KMS-11 (cell line): Measurements from ENCODE around the gene GATM.
"Not testable (repeated sequence)": the region's sequence is repeated elsewhere in the genome, so short reads cannot be mapped to it uniquely, and the experiment has no call there.

ENCODE experiments used
- H2AFZ ChIP-seq: fragments of 200-600 bp; sonication (generic); 2 replicates; pipeline ENCODE4 v1.6.1; 2016; ENCODE audit warnings: antibody characterized with exemption, mixed run types, low read depth
- H3K27ac ChIP-seq: fragments of 200-600 bp; sonication (generic); 2 replicates; pipeline ENCODE4 v1.6.1; 2016; ENCODE audit warnings: mild to moderate bottlenecking, mixed run types
- H3K27me3 ChIP-seq: fragments of 200-600 bp; sonication (generic); 2 replicates; pipeline ENCODE4 v1.6.1; 2017; ENCODE audit warnings: mild to moderate bottlenecking, low read depth, mixed run types, moderate library complexity; ENCODE audit not compliant: insufficient read depth
- H3K36me3 ChIP-seq: fragments of 200-600 bp; sonication (generic); 2 replicates; pipeline ENCODE4 v1.6.1; 2017; ENCODE audit warnings: mild to moderate bottlenecking, mixed run types; ENCODE audit not compliant: insufficient read depth
- H3K4me1 ChIP-seq: fragments of 200-600 bp; sonication (generic); 2 replicates; pipeline ENCODE4 v1.6.1; 2016; ENCODE audit warnings: mild to moderate bottlenecking, low read depth, mixed run types; ENCODE audit not compliant: poor library complexity, severe bottlenecking
- H3K4me2 ChIP-seq: fragments of 200-600 bp; sonication (generic); 2 replicates; pipeline ENCODE4 v1.7.0; 2016; ENCODE audit warnings: mild to moderate bottlenecking, mixed run types
- H3K4me3 ChIP-seq: fragments of 200-600 bp; sonication (generic); IDR thresholded peaks from 2 replicates; pipeline ENCODE4 v1.6.1; 2017; ENCODE audit warnings: low read depth, low read length, mixed read lengths; ENCODE audit not compliant: insufficient read depth
- H3K79me2 ChIP-seq: fragments of 200-600 bp; sonication (generic); 2 replicates; pipeline ENCODE4 v1.6.1; 2016; ENCODE audit warnings: low read depth, mixed run types; ENCODE audit not compliant: insufficient read depth
- H3K9ac ChIP-seq: fragments of 200-600 bp; sonication (generic); 2 replicates; pipeline ENCODE4 v1.6.1; 2016; ENCODE audit warnings: mild to moderate bottlenecking, mixed run types
- H4K20me1 ChIP-seq: fragments of 200-600 bp; sonication (generic); 2 replicates; pipeline ENCODE4 v1.6.1; 2016; ENCODE audit warnings: mild to moderate bottlenecking, mixed run types; ENCODE audit not compliant: insufficient read depth
- CTCF ChIP-seq: fragments of 200-600 bp; sonication (generic); conservative IDR thresholded peaks from 2 replicates; pipeline ENCODE4 v1.6.1; 2017; ENCODE audit warnings: low read depth, mild to moderate bottlenecking, antibody characterized with exemption, low read length, moderate library complexity, mixed read lengths

The GATM gene

GRCh38 chr15:45371546-45371945, 6.8 kb downstream of the GATM start:
- H3K4me3 ChIP-seq = no peak overlapping the region
- H3K27ac ChIP-seq = no peak overlapping the region
- H3K27me3 ChIP-seq = no peaks in the 10 kb centered on the region
- no peak for TF ChIP-seq CTCF
- no peaks in the 10 kb centered on the region for H3K4me1 ChIP-seq
- H2AFZ ChIP-seq = no peak overlapping the region
- no peak overlapping the region for H3K4me2 ChIP-seq
- no peaks in the 10 kb centered on the region for H3K36me3 ChIP-seq
- H3K9ac ChIP-seq = no peak overlapping the region
- H4K20me1 ChIP-seq = no peaks in the 10 kb centered on the region
- H3K79me2 ChIP-seq = no peaks in the 10 kb centered on the region

GRCh38 chr15:45370042-45370441, 8.3 kb downstream of the GATM start:
- not testable (repeated sequence) for H3K27ac ChIP-seq, H3K79me2 ChIP-seq, H4K20me1 ChIP-seq, H3K4me1 ChIP-seq, H3K4me3 ChIP-seq, H3K9ac ChIP-seq, H3K4me2 ChIP-seq, H3K36me3 ChIP-seq, H3K27me3 ChIP-seq, H2AFZ ChIP-seq

GRCh38 chr15:45367222-45367621, 11.1 kb downstream of the GATM start:
- not testable (repeated sequence) for H3K79me2 ChIP-seq, H3K4me2 ChIP-seq, H3K27ac ChIP-seq, H3K36me3 ChIP-seq, H3K4me3 ChIP-seq, H3K27me3 ChIP-seq, H3K4me1 ChIP-seq, H2AFZ ChIP-seq, H3K9ac ChIP-seq, H4K20me1 ChIP-seq

GRCh38 chr15:45364271-45364670, 14.1 kb downstream of the GATM start:
- Histone ChIP-seq H3K36me3 (no peaks in the 10 kb centered on the region), H2AFZ (no peak overlapping the region), H3K4me1 (no peaks in the 10 kb centered on the region), H3K4me2 (no peak overlapping the region), H3K79me2 (no peaks in the 10 kb centered on the region), H3K27ac (no peak overlapping the region), H3K9ac (no peak overlapping the region), H3K27me3 (no peaks in the 10 kb centered on the region), H3K4me3 (no peak overlapping the region), H4K20me1 (no peaks in the 10 kb centered on the region)
- TF ChIP-seq CTCF = no peak

- H3K4me1 ChIP-seq = no peaks in the 10 kb centered on the region
- H4K20me1 ChIP-seq = no peaks in the 10 kb centered on the region
- H2AFZ ChIP-seq = no peak overlapping the region
- no peak overlapping the region for H3K27ac ChIP-seq
- no peak overlapping the region for H3K4me2 ChIP-seq
- no peak overlapping the region for H3K4me3 ChIP-seq
- TF ChIP-seq CTCF = no peak
- H3K36me3 ChIP-seq = no peaks in the 10 kb centered on the region
- H3K27me3 ChIP-seq = no peaks in the 10 kb centered on the region
- H3K9ac ChIP-seq = no peak overlapping the region
- no peaks in the 10 kb centered on the region for H3K79me2 ChIP-seq
Measured at GRCh38 chr15:45363801-45364200, 14.5 kb downstream of the GATM start.
